Measurements from ENCODE around the gene EML2.

Gene EML2

DNA sequence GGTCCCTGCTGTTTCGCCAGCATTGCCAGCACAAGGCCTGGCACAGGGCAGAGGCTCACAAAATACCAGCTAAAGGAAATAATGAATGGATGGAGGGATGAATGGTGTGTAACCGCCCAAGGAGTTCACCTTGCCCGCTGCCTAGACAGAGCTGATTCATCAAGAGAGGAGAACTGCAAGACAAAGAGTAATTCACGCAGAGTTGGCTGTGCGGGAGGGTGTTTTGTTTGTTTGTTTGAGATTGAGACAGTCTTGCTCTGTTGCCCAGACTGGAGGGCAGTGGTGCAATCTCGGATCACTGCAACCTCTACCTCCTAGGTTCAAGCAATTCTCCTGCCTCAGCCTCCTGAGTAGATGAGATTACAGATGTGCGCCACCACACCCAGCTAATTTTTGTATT is 57.6 kb downstream of the EML2 start:
- DNase-seq = no peak

DNA sequence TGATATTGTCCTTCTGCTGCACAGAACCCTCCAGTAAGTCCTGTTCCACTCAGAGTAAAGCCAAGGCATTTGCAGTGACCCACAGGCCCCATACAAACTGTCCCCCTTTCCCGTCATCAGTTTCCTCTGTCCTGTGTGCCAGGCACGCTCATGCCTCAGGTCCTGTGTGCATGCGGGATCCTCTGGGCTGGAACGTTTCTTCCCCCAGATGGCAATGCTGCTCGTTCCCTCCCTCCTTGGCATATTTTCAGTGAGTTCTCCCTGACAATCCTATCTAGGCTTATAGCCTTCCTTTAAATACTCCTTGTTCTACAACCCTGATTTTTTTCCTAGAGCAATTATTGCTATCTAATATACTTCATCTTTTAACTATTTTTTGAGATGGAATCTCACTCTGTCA is 60.3 kb downstream of the EML2 start:
- DNase-seq = no peak

DNA sequence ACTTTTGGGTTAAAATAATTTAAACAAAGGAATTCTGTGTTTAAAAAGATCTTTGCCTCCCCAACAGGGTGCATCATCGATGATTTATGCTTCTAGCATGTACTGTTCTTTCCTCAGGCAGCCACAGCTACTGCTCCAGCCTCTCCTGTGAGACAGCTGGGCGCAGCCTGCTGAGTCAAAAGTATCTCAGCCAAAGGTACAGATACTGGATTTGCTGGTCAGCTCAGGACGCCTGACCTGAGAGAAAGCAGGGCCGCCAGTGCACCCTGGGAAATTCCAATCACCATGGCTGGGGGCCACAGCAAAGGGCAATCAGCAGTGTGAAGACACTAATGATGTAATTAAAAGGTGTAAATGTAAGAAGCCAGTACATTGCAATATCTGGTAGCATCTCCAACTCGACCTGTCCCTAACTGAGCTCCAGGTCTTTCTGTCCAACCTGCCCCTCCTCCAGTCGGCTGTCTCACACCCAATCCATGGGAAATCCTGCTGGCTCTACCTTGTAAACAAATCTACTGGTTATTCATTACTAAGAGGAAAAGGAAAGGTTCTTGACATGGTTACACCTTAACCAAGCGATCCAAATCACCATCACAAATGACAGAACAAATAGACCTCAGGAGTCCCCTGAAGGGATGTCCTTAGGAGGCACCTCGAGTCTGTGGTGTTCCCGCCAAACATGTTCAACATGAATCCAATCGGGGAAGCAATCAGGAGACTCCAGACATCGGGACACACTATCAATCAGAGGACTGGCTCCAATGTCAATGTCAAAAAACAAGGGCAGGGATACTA is 61.9 kb downstream of the EML2 start:
- DNase-seq = peak; percentile 97

DNA sequence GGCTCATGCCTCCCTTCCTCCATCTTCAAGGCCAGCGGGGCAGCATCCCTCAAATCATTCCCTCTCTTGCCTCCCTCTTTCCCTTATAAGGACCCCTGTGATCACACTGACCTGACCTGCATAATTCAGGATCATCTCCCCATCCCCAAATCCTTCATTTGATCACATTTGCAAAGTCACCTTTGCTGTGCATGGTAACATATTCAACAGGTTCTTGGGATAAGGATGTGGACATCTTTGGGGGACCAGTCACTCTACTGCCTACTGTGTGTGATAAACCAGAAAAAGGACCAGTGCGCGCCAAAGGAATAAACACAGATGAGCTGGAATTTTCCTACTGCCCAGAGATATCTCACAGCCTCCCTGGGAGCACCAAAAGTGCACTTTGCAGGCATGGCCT is 62.5 kb downstream of the EML2 start:
- no peak for DNase-seq

DNA sequence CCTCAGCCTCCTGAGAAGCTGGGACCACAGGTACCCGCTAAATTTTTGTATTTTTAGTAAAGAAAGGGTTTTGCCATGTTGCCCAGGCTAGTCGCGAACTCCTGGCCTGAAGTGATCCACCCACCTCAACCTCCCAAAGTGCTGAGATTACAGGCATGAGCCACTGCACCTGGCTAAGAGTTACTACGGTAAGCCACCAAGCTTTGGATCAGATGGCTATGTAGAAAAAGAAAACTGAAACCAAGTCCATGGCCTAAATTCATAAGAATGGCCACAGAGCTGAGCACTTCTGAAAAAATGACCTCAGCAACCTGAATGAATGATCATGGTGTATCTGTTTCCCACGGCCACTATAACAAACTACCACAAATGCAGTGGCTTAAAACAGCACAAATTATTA is 64.0 kb downstream of the EML2 start:
- no peak for DNase-seq

GRCh38 chr19:45574526-45574925 is 64.7 kb downstream of the EML2 start:
- no peak for DNase-seq

- no peak for DNase-seq
Measured at GRCh38 chr19:45571457-45572220, 67.6 kb downstream of the EML2 start.

DNA sequence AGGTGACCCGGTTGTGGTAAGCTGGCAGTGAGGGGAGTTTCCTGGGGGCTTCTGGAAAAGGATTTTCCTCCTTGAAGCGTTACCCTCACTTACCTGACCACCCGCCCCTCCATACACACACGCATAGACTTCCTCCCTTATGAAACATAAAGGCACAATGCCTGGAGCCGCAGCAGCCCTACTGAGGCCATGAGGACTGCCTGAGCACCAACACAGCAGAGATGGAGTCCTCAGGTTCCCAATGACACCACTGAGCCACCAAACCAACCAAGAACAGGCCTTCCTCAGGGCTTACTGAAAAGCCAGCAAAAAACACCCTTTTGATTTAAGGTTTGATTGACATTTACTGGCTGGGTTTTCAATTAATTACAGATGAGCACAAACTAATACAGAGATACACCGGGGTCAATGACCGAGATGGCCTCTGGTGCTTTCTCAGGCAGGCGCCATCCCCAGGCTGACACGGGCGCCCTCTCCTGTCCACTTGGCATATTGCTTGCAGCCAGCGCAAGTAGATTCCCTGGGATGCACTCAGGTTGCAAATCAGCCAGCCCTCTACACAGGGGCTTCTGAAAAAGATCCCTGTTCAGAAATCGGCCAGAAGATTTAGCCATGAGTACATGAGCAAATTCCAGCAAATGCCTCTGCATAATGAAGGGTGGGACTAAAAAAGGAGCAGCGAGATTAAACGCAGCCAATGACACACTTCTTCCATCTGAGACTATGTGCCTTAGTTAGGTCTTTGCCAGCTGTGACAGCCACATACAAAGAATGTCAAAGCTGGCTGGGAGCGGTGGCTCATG is 69.4 kb downstream of the EML2 start:
- DNase-seq = no peak

DNA sequence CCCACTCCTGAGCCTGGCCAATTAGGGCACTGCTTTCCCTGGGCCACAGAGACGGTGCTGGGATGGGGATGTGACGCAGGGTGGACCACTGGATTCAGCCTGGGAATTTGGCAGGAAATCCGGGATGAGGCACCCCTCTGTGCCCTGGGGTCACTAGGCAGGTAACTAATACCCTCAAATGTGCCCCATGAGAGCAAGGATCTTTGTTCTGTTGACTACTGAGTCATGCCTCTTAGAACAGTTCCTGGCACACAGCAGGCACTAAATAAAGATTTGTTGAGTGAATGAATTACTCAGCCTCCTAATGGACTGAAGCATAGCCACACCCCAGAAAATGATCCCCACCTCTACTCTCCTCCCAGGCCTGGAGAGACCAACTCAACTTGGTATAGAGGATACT is 70.5 kb downstream of the EML2 start:
- peak; percentile 33 for DNase-seq

DNA sequence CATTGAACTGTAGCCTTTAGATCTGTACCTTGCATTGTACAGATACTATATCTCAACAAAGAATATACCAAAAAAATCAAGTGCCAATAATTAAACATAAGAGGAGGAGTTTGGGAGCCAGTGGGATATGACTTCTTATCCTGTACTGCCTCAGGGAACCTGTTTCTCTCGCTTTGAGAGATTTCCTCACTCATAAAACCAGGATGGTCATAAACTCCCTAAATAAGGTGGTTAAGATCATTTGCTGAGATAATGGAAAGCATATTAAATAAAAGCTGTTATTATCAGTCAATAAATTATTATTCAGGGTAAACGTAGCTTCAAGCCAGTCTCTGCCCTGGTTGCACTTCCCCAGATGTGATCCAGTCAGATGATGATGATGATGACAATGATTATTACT is 71.6 kb downstream of the EML2 start:
- DNase-seq = no peak

DNA sequence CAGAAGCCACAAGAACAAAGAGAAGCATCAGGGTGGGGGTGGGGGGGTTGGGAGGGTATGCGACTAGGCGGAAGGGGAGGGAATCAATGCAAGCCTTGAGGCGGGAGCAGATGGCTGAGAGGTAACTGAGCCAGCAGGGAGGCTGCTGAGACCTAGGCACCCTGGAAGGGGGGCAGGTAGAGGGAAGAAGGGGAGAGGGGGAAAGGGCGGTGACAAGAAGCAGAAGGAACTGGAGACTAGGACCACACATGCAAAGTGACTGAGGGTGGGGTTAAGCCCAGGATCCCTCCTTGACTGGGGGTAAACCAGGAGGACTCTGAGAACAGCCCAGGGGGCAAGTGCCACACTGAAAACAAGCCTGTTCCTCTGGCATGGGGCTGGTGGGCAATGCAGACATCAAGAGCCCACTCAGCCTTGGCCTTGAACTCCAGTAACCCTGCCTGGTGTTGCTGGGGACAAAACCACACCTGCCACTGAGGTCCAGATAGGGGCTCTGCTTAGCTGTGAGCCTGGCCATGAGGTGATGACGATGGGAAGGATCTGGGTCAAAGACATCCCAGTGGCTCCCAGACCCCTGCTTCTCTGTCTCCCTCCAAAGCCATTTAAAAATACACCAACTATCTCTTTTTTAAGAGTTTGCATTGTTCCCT is 74.9 kb downstream of the EML2 start:
- DNase-seq = no peak

- no peak for DNase-seq
Measured at GRCh38 chr19:45560686-45561085, 78.5 kb downstream of the EML2 start.

DNA sequence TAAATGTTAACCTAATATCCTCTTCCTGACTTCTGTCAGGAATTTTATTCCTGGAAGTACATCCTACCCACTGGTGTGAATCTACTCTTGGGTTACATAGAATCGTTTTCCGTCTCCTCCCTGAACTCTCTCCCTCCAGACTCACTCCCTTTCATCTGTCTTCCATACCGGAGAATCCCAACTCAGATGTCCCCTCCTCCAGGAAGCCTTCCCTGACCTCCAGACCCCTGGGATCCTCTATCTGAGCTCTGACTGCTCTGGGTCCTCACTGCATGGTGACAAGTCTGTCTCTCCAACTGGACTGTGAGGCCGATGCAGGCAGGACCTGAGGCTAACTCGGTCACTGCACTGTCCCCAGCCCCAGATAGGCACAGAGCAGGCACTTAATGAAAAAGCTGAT is 79.2 kb downstream of the EML2 start:
- no peak for DNase-seq
